LNCAP (cell line): Measurements from ENCODE around the gene SLC6A20.
A peak's percentile ranks its signal among the peaks of the same experiment; 100 is the strongest.

Experiments
- TF ChIP-seq, protein P1 (sequence below): fragments of 450-650 bp; IDR thresholded peaks from 2 replicates; pipeline ENCODE4 v1.5.1; 2017; ENCODE audit warnings: mild to moderate bottlenecking

The SLC6A20 gene

DNA sequence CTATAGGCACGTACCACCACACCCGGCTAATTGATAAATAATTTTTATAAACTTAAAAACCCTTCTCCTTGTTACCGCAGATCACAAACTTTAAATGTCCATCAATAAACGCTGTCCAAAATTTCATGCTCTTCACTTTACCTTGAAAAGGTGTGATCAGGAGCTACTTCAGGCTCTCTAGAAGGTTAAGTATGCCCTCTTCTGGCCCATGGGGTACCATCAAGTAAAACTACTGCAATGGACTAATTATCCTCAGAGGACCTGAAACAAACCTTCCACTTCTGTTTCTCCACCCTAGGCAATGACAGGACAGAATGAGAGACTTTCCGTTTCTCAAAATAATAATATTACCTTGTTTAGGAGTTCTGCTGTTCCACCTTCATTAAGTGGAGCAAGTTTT lies 36.4 kb upstream of the SLC6A20 start:
- TF ChIP-seq, protein P1, sequence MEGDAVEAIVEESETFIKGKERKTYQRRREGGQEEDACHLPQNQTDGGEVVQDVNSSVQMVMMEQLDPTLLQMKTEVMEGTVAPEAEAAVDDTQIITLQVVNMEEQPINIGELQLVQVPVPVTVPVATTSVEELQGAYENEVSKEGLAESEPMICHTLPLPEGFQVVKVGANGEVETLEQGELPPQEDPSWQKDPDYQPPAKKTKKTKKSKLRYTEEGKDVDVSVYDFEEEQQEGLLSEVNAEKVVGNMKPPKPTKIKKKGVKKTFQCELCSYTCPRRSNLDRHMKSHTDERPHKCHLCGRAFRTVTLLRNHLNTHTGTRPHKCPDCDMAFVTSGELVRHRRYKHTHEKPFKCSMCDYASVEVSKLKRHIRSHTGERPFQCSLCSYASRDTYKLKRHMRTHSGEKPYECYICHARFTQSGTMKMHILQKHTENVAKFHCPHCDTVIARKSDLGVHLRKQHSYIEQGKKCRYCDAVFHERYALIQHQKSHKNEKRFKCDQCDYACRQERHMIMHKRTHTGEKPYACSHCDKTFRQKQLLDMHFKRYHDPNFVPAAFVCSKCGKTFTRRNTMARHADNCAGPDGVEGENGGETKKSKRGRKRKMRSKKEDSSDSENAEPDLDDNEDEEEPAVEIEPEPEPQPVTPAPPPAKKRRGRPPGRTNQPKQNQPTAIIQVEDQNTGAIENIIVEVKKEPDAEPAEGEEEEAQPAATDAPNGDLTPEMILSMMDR: peak; percentile 56

DNA sequence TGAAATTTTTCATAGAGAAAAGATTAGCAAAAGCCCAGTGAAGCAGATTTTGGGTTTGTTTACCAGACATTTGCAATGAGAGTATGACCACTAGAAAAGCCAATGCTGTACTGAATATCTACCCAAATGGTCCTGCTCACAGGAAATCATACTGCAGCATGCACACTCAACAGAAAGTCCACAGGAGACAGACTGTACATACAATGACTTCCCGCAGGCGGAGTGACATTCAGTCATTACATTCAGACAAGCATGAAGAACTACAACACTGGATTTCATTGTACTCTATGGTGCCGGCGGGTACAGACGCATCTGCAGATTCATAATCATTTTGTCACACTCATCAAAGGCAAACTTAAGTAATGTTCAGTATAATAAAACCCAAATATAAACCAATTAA lies 33.8 kb upstream of the SLC6A20 start:
- TF ChIP-seq, protein P1: no peak

DNA sequence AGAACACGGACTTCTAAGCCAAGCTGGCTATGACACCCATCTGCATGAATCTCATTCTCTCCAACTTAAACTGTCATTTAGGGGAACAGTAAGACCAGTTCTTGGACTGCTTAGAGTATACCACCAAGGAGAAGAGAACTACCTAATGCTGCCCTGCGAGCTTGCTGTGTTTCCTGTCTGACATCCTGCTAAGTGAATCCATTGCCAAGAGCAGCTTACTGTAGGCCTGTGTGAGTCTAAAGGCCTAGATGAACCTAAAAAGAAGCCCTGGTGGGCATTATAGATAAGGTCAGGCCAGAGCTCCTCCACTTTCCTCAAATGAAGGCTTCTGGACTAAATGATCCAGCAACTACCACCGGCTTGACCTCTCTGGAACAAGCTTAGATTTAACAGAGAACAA lies 30.6 kb upstream of the SLC6A20 start:
- TF ChIP-seq, protein P1: no peak

DNA sequence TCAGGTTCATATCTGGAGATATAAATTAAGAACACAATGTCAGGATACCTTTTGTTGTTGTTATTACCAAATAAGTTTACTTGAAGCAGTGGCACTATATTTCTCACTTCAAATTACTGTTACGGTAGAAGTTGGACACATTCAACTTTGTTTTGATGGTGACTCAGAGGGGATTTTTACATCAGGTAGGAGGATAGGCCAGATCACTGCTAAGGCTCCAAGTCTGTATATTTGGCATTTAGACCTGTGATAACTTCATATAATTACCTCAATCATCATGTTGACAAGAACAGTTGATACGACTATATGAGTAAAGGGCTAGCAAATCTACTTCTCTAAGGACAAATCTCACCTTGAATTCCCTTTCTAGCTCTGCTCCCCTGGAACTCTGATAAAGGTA lies 30.0 kb upstream of the SLC6A20 start:
- TF ChIP-seq, protein P1: no peak

DNA sequence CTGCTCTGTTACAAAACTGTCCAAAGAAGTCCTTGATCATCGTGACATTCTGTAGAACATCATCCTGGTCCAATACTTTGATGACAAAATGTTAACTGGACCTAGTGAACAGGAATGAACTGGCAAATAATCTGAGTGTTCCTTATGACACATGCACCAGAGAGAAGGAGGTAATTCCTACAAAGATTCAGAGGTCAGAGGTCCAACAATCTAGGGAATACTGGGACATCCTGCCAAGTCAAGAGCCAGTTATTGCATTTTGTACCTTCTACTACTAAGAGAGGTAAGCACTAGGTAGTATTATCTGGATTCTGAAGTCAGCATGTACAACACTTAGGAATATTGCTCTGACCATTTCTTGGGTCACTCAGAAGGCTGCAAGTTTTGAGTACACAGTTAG lies 24.8 kb upstream of the SLC6A20 start:
- TF ChIP-seq, protein P1: no peak

DNA sequence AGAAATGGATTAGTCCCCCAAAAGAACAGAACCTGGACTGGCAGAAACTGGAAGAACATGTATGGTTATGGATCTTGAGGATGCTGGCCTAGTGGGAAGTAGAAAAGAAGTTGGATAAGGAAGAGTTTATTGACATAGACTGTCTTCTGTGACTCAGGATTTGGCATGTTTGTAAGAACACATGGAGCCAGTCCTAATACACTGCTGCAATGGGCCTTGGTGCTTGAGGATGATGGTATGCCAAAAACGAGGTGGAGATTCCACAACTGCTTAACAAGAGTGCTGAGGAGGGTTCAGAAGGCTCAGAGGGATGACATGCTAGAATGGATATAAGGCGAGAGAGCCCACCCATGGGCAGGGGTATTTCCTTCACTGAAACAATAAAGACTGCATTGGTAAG lies 23.2 kb upstream of the SLC6A20 start:
- TF ChIP-seq, protein P1: no peak

DNA sequence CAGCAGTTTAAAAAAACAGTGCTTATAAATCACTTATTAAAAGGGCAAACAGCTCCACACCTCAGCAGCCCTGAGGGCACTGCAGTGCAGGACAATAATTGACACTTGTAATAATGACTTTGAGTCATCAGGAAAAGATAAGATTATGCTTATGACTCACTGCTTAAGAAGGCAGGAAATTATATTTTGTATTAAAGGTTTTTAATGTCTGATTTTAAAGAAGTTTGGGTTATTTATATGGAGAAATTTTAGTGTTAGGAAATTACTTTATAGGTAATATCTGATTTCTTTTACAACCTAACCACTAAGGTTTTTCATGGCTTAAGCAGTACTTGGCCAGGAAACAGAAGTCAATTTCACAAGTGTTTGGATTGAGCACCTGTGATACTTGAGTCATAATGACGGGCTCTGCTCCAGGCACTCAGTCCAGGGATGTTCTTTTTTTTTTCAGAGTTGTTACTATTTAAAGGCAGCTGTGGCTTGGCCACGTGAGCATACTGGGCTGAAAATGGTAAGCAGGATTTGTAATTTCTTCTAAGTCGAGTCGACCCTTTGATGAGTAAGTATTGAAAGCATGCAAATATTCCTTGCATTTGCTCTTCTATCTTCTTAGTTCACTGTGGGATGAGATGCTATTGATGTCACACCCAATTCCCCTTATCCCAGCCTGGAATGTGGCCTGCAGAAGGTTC lies 21.6 kb upstream of the SLC6A20 start:
- TF ChIP-seq, protein P1: no peak

DNA sequence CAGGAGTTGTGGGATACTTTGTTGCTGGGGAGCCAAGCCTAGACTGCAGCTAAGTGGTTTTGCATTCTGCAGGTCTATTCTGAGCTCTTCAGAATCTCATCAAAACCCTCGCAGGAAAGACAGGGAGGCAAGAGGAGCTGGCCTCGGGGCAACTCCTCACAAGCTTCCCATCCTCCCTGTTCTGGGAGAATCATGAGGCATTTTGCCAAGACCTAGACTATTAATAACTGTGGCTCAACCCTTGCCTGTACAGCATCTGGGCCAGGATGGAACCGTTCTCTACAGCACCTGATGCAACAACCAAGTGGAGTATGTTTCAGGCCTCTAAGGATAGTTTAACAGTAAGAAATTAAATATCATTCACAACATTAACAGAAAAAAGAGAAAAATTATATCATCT lies 20.2 kb upstream of the SLC6A20 start:
- TF ChIP-seq, protein P1: no peak
